ENCODE measurements around the gene NR2C2. TPM values are rescaled to one million over a fixed set of nuclear protein-coding genes. Genes with fewer than 3 reads are reported as not detected.

NR2C2 gene
- polyA plus RNA-seq, 1 donor (not counting 4 experiments of a cell fraction or from before 2014, with no cell fraction given): 9.4 TPM

DNA sequence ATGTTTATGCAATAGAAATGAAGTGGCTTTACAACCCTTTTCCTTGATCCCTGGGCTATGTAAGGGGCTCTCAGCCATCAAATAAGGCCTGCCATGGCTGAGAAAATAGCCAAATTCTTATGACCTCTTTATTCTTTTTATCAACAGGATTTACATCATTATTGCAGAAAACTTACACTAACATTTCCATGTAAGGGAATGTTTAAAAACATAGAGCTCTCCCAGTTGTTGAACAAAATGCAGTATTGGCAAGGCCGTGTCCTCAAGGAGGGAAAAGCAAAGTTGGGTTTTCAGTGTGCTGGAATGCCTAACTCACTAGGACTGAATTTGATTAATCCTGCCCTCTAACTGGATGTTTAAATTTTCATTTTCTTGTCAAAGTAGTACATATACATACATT lies 22.3 kb downstream of the NR2C2 start:
- no peaks in the 10 kb centered on the region for H3K9me3 ChIP-seq (ENCODE audit: control insufficient read depth, low read depth, low read length)
- H3K79me2 ChIP-seq (ENCODE audit: control insufficient read depth, insufficient read depth, low read length): peaks cover 7% of the 10 kb centered on the region
- H3K4me3 ChIP-seq (ENCODE audit: control insufficient read depth in 2 of 3, extremely low read depth in 1 of 3, insufficient read depth in 2 of 3, low read depth in 1 of 3, low read length in 3 of 3): no peak overlapping the region
- peaks cover 0 to 1% of the 10 kb centered on the region in 2 experiments for H3K36me3 ChIP-seq (ENCODE audit: control insufficient read depth in 2 of 2, extremely low read depth in 1 of 2, insufficient read depth in 2 of 2, low read length in 2 of 2)
- H3K4me1 ChIP-seq (ENCODE audit: control insufficient read depth, extremely low read depth, insufficient read depth, low read length): no peaks in the 10 kb centered on the region
- no peak overlapping the region for H3K4me2 ChIP-seq (ENCODE audit: control insufficient read depth, extremely low read depth, insufficient read depth, low read depth, low read length)
- FAIRE-seq (no peak), DNase-seq (ENCODE audit: low read depth, low spot score) (no peak)
- dilution Hi-C loops (cut with MboI; ENCODE audit: extremely low pct_ligation_motif_present, low sequenced_read_pairs): no loop called here
- H3K27me3 ChIP-seq (ENCODE audit: control insufficient read depth, extremely low read depth, insufficient read depth, low read length): no peaks in the 10 kb centered on the region
- TF ChIP-seq, protein P1, sequence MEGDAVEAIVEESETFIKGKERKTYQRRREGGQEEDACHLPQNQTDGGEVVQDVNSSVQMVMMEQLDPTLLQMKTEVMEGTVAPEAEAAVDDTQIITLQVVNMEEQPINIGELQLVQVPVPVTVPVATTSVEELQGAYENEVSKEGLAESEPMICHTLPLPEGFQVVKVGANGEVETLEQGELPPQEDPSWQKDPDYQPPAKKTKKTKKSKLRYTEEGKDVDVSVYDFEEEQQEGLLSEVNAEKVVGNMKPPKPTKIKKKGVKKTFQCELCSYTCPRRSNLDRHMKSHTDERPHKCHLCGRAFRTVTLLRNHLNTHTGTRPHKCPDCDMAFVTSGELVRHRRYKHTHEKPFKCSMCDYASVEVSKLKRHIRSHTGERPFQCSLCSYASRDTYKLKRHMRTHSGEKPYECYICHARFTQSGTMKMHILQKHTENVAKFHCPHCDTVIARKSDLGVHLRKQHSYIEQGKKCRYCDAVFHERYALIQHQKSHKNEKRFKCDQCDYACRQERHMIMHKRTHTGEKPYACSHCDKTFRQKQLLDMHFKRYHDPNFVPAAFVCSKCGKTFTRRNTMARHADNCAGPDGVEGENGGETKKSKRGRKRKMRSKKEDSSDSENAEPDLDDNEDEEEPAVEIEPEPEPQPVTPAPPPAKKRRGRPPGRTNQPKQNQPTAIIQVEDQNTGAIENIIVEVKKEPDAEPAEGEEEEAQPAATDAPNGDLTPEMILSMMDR (optimal IDR thresholded peaks at IDR 0.05 in 1 of 3, IDR thresholded peaks at IDR 0.05 in 1 of 3, conservative IDR thresholded peaks at IDR 0.05 in 1 of 3; ENCODE audit: extremely low read depth in 1 of 3, insufficient read depth in 2 of 3, low read length in 3 of 3): no peak
- TF ChIP-seq EZH2 (IDR thresholded peaks at IDR 0.05; ENCODE audit: low read length): no peak
- no peak overlapping the region for H2AFZ ChIP-seq (ENCODE audit: control insufficient read depth, low read length)
- H3K9ac ChIP-seq (ENCODE audit: control insufficient read depth, extremely low read depth, insufficient read depth, low read length): no peak overlapping the region
- no peak overlapping the region for H3K27ac ChIP-seq (ENCODE audit: control insufficient read depth, insufficient read depth, low read length)
- no peaks in the 10 kb centered on the region for H3K9me1 ChIP-seq (ENCODE audit: control insufficient read depth, extremely low read depth, insufficient read depth, low read length)
- H4K20me1 ChIP-seq (ENCODE audit: control insufficient read depth, extremely low read depth, insufficient read depth, low read length): no peaks in the 10 kb centered on the region

DNA sequence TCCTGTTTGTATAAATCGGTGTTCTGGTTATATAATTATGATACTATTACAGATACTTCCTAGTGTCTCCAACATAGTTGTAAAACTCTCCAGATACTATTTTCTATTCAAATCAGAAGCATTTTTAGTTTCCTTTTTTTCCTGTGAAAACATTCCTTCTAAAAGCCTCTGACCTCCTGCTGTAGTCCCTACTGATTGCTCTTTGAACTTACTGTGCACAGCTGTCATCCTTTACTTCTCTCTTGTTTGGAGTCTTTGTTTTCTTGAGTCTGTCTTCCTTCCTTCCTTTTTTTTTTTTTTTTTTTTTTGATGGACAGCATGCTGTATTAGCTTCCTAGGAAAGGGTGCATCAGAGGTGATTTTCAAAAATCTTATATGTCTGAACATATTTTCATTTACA lies 28.9 kb downstream of the NR2C2 start:
- FAIRE-seq (no peak), DNase-seq (ENCODE audit: low read depth, low spot score) (no peak)
- no peak overlapping the region for H3K27ac ChIP-seq (ENCODE audit: control insufficient read depth, insufficient read depth, low read length)
- H3K4me1 ChIP-seq (ENCODE audit: control insufficient read depth, extremely low read depth, insufficient read depth, low read length): no peaks in the 10 kb centered on the region
- H3K4me3 ChIP-seq (ENCODE audit: control insufficient read depth in 2 of 3, extremely low read depth in 1 of 3, insufficient read depth in 2 of 3, low read depth in 1 of 3, low read length in 3 of 3): no peak overlapping the region
- H3K4me2 ChIP-seq (ENCODE audit: control insufficient read depth, extremely low read depth, insufficient read depth, low read depth, low read length): no peak overlapping the region
- TF ChIP-seq, protein P1 (optimal IDR thresholded peaks at IDR 0.05 in 1 of 3, IDR thresholded peaks at IDR 0.05 in 1 of 3, conservative IDR thresholded peaks at IDR 0.05 in 1 of 3; ENCODE audit: extremely low read depth in 1 of 3, insufficient read depth in 2 of 3, low read length in 3 of 3): no peak
- no peak for TF ChIP-seq EZH2 (IDR thresholded peaks at IDR 0.05; ENCODE audit: low read length)
- H3K9me1 ChIP-seq (ENCODE audit: control insufficient read depth, extremely low read depth, insufficient read depth, low read length): no peaks in the 10 kb centered on the region
- no peaks in the 10 kb centered on the region for H3K79me2 ChIP-seq (ENCODE audit: control insufficient read depth, insufficient read depth, low read length)
- no peaks in the 10 kb centered on the region for H3K27me3 ChIP-seq (ENCODE audit: control insufficient read depth, extremely low read depth, insufficient read depth, low read length)
- H3K36me3 ChIP-seq (ENCODE audit: control insufficient read depth in 2 of 2, extremely low read depth in 1 of 2, insufficient read depth in 2 of 2, low read length in 2 of 2): no peaks in the 10 kb centered on the region
- no peaks in the 10 kb centered on the region for H3K9me3 ChIP-seq (ENCODE audit: control insufficient read depth, low read depth, low read length)
- dilution Hi-C loops (cut with MboI; ENCODE audit: extremely low pct_ligation_motif_present, low sequenced_read_pairs): no loop called here
- H4K20me1 ChIP-seq (ENCODE audit: control insufficient read depth, extremely low read depth, insufficient read depth, low read length): no peaks in the 10 kb centered on the region
- H3K9ac ChIP-seq (ENCODE audit: control insufficient read depth, extremely low read depth, insufficient read depth, low read length): no peak overlapping the region
- no peak overlapping the region for H2AFZ ChIP-seq (ENCODE audit: control insufficient read depth, low read length)

All from keratinocyte (primary cell).